Pancreas (tissue), 10 donors: Measurements from ENCODE around the gene ELL2. TPM values are rescaled to one million over a fixed set of nuclear protein-coding genes. Genes with fewer than 3 reads are reported as not detected.
A peak's percentile ranks its signal among the peaks of the same experiment; 100 is the strongest.
"Not testable (repeated sequence)": the region's sequence is repeated elsewhere in the genome, so short reads cannot be mapped to it uniquely, and the experiment has no call there.

Experiments
- ATAC-seq, 4 donors: fragments of 200-7000 bp; cut with Tn5 transposase; one replicate each; pipeline versions ENCODE4 v1.8.0 to v1.9.1; 2020; ENCODE audit warnings: mild to moderate bottlenecking in 4 of 4, moderate library complexity in 4 of 4
- DNase-seq, 6 donors: peaks; one replicate each; pipeline ENCODE4 v3.0.0-alpha.2; 2020
- FAIRE-seq: peaks from 2 replicates; lab custom pipeline; 2012; peaks lifted over from hg19 to GRCh38; lab: Jason Lieb, UNC
- H3K27ac ChIP-seq, 4 donors: fragments of 200-600 bp; sonication (generic); 1 replicate in 3 of 4; 2 replicates in 1 of 4; pipeline versions ENCODE4 v1.5.0 to v1.8.0; 2020
- H3K27me3 ChIP-seq, 4 donors: fragments of 200-600 bp; one replicate each; pipeline ENCODE4 v1.8.0; 2021
- H3K36me3 ChIP-seq, 3 donors: fragments of 200-600 bp; sonication (generic) in 1 of 3; one replicate each; pipeline versions ENCODE4 v1.5.0 to v1.8.0; 2020 to 2021
- H3K4me1 ChIP-seq, 3 donors: fragments of 200-600 bp; one replicate each; pipeline ENCODE4 v1.8.0; 2021
- H3K4me3 ChIP-seq, 4 donors: fragments of 200-600 bp; sonication (generic) in 2 of 4; one replicate each; pipeline versions ENCODE4 v1.5.0 to v1.8.0; 2020 to 2021
- H3K9me3 ChIP-seq, 4 donors: fragments of 200-600 bp; one replicate each; pipeline ENCODE4 v1.8.0; 2021
- WGBS, 2 donors: extraction: QIAGEN DNeasy Blood & Tissue Kit; methylation state at CpG; one replicate each; pipeline ENCODE4 v1.1.7; 2013; 5-methylcytosine and 5-hydroxymethylcytosine counted together
- intact Hi-C, 3 donors: fragments of 100-400 bp; cut with DNase I; formaldehyde crosslinking; loops; one replicate each; pipeline versions ENCODE4 v1.11.1 to v1.14.2; 2022
- polyA plus RNA-seq, 2 donors: library from polyadenylated mRNA; stranded (reverse); fragments of 200-250 nt; gene quantifications; one replicate each; pipeline ENCODE4 v1.2.3, GENCODE V29; 2013
- total RNA-seq, 6 donors: library from RNA; stranded (reverse); fragmentation: NEBNext Ultra II Directional in 4 of 6; extraction: Animal tissue kit (Norgen Biotek cat#: 25700) in 4 of 6; gene quantifications; one replicate each; pipeline versions ENCODE4 v1.2.1 to v1.2.4, GENCODE V29; 2021 to 2023
- TF ChIP-seq, protein P1 (sequence below), 4 donors: fragments of 200-600 bp; sonication (generic) in 3 of 4; IDR thresholded peaks; one replicate each; pipeline versions ENCODE4 v1.5.0 to v1.8.0; 2021; ENCODE audit warnings: antibody characterized with exemption in 4 of 4
- donor health status: healthy with polysubstance abuse.
- donor health status: DM: no; HTN: no; CAD: no; lungs with moderate emphysema.
- donor health status: DM: no; HTN: no; CAD: no.
- donor health status: control.
- donor health status: control.
- donor health status: Bipolar disorder and iron deficiency.
- donor health status: DM: yes; HTN: yes; CAD: no.
- donor health status: DM: no; HTN: no; CAD: no.
- donor health status: DM: no; HTN: no; CAD: no.
- donor health status: DM: yes; HTN: yes; CAD: no.

ELL2 gene
- total and polyA plus RNA-seq, 8 donors: 21.0 to 92.8 (median 76.8) TPM

DNA sequence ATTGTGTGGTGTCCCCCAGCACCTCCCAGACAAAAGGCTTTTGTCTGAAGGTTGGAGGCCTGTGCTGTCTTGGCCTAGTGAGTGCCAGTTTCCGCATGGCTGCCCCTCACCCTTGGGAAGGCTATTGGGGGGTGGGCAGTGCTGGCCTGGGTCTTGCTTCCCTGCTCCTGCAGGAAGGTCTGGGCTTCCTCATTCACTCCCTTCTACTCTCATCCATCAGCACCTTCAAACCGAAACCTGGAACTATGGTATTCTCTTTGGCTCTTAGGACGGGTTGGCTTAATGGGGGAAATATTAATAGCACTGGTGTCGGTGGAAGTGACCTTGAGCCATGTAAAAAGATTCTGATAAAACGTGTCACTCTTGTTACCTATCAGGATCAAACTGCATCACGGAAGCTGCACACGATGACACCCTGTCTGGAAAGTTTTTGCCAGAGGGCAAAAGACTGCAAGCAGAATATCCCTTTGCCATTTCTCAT is 105.1 kb downstream of the ELL2 start:
- H3K4me1 ChIP-seq: peaks cover 11 to 32% (median 21%) of the 10 kb centered on the region in 3 donors
- peak overlapping the region in 3 of 4 donors; percentile 43 to 78 (median 74) for H3K27ac ChIP-seq
- no peak for FAIRE-seq
- no peak for DNase-seq
- no peak overlapping the region for H3K4me3 ChIP-seq
- no peaks in the 10 kb centered on the region for H3K27me3 ChIP-seq
- WGBS, 2 donors: 61 to 66% methylated on average over 7 of the region's 7 CpGs
- no peaks in the 10 kb centered on the region for H3K36me3 ChIP-seq
- ATAC-seq: no peak
- no peaks in the 10 kb centered on the region for H3K9me3 ChIP-seq
- TF ChIP-seq, protein P1, sequence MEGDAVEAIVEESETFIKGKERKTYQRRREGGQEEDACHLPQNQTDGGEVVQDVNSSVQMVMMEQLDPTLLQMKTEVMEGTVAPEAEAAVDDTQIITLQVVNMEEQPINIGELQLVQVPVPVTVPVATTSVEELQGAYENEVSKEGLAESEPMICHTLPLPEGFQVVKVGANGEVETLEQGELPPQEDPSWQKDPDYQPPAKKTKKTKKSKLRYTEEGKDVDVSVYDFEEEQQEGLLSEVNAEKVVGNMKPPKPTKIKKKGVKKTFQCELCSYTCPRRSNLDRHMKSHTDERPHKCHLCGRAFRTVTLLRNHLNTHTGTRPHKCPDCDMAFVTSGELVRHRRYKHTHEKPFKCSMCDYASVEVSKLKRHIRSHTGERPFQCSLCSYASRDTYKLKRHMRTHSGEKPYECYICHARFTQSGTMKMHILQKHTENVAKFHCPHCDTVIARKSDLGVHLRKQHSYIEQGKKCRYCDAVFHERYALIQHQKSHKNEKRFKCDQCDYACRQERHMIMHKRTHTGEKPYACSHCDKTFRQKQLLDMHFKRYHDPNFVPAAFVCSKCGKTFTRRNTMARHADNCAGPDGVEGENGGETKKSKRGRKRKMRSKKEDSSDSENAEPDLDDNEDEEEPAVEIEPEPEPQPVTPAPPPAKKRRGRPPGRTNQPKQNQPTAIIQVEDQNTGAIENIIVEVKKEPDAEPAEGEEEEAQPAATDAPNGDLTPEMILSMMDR (IDR thresholded peaks at IDR 0.05): no peak
- intact Hi-C loops: no loop called here

DNA sequence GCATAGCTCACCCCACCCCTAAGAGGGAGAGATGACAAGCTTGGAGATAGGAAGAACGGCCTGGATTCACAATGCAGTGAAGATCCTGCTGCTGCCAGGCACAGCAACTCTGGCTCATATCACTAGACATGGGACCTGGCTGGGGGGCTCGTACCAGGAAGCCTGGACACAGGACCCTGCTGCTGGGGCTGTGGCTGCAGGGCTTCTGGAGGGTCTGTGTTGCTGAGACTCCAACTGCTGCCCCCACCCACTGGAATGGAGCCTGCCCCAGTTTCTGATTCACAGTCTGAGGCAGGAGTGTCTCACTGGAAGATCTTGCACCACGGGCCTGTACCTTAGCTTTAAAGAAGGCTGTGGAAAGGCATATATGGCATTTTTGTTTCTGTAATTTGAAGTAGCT is 108.2 kb downstream of the ELL2 start:
- FAIRE-seq: no peak
- TF ChIP-seq, protein P1 (IDR thresholded peaks at IDR 0.05): no peak
- DNase-seq: peak in 2 of 6 donors; percentile 8 to 49
- H3K36me3 ChIP-seq: no peaks in the 10 kb centered on the region
- H3K4me1 ChIP-seq: peaks cover 17 to 23% (median 17%) of the 10 kb centered on the region in 3 donors
- 86 to 93% methylated on average over 3 of the region's 3 CpGs for WGBS, 2 donors
- H3K9me3 ChIP-seq: no peaks in the 10 kb centered on the region
- intact Hi-C loops: no loop called here
- H3K27ac ChIP-seq: no peak overlapping the region
- ATAC-seq: no peak
- H3K4me3 ChIP-seq: no peak overlapping the region
- no peaks in the 10 kb centered on the region for H3K27me3 ChIP-seq

DNA sequence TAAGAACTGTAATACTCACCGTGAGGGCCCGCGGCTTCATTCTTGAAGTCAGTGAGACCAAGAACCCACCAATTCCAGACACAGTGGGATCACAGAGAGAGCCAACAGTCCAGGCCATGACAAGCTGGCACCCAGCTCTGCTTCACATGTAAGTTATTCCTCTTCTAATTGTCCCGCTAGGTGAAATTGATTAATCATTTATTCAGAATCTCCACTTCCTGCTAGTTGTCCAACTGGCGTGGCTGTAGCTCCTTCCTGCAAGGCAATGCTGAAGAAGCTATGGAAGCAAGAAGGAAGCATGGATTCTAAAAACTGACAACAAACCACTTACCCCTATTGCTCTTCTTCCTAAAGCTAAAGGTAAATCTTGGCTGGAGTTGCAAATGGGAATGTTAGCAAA is 109.1 kb downstream of the ELL2 start:
- DNase-seq: no peak
- Histone ChIP-seq H3K36me3 (no peaks in the 10 kb centered on the region), H3K9me3 (no peaks in the 10 kb centered on the region), H3K27ac (no peak overlapping the region), H3K4me1 (peaks cover 8 to 15% (median 8%) of the 10 kb centered on the region in 3 donors), H3K27me3 (no peaks in the 10 kb centered on the region), H3K4me3 (no peak overlapping the region)
- no peak for FAIRE-seq
- intact Hi-C loops: no loop called here
- ATAC-seq: no peak
- 76 to 84% methylated on average over 5 of the region's 5 CpGs for WGBS, 2 donors
- TF ChIP-seq, protein P1 (IDR thresholded peaks at IDR 0.05): no peak

DNA sequence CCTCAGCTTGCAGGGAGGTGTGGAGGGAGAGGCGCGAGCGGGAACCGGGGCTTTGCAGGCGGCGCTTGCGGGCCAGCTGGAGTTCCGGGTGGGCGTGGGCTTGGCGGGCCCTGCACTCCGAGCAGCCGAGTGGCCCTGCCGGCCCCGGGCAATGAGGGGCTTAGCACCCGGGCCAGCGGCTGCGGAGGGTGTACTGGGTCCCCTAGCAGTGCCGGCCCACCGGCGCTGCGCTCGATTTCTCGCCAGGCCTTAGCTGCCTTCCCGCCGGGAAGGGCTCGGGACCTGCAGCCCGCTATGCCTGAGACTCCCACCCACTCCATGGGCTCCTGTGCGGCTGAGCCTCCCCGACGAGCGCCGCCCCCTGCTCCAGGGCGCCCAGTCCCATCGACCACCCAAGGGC is 110.5 kb downstream of the ELL2 start:
- H3K4me1 ChIP-seq, H3K9me3 ChIP-seq, H3K27ac ChIP-seq, H3K4me3 ChIP-seq, H3K27me3 ChIP-seq, intact Hi-C loops, FAIRE-seq, H3K36me3 ChIP-seq, ATAC-seq: not testable (repeated sequence)
- DNase-seq: peak in 3 of 6 donors; percentile 15 to 75 (median 50)
- 98 to 99% methylated on average over 11 to 34 of the region's 34 CpGs for WGBS, 2 donors

DNA sequence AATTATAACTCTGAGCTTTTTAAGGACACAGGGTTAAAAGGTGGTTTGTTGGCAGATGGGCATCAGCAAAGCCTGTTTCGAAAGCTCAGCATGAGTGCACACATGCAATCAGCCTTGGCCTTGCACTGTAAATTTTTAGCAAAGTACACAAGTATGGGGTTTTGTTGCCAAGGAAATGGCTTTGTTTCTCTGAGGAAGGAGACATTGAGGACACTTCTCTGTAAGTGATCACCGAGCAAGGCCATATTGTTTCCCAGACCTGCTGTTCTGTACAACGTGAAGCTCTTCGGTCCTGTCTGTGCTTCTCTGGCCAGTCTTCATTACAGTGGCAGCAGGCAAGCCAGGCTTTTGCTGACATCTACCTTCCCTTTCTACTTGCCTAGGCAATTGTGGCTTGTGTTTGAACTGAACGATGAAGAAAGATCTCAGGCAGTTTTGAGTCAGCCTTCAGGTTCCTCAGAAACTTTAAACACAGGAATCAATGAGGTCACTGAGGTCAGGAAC is 111.2 kb downstream of the ELL2 start:
- ATAC-seq: peak; percentile 67 to 80 (median 76)
- TF ChIP-seq, protein P1 (IDR thresholded peaks at IDR 0.05): no peak
- H3K9me3 ChIP-seq: no peaks in the 10 kb centered on the region
- H3K36me3 ChIP-seq: no peaks in the 10 kb centered on the region
- peak overlapping the region; percentile 3 to 68 (median 47) for H3K27ac ChIP-seq
- DNase-seq: peak in 4 of 6 donors; percentile 25 to 51 (median 34)
- FAIRE-seq: no peak
- intact Hi-C loops: no loop called here
- no peak overlapping the region for H3K4me3 ChIP-seq
- H3K27me3 ChIP-seq: no peaks in the 10 kb centered on the region
- WGBS, 2 donors: 30 to 37% methylated on average over 5 of the region's 5 CpGs
- peaks cover 0 to 7% (median 5%) of the 10 kb centered on the region in 3 donors for H3K4me1 ChIP-seq
